GM21515 (cell line): Measurements from ENCODE around the gene CUL2.
A peak's percentile ranks its signal among the peaks of the same experiment; 100 is the strongest.
"Not testable (repeated sequence)": the region's sequence is repeated elsewhere in the genome, so short reads cannot be mapped to it uniquely, and the experiment has no call there.

Experiments
- ATAC-seq: cut with Tn5 transposase; IDR thresholded peaks from one replicate; pipeline ENCODE4 v1.9.1; 2021; ENCODE audit not compliant: unreplicated experiment

CUL2 gene

DNA sequence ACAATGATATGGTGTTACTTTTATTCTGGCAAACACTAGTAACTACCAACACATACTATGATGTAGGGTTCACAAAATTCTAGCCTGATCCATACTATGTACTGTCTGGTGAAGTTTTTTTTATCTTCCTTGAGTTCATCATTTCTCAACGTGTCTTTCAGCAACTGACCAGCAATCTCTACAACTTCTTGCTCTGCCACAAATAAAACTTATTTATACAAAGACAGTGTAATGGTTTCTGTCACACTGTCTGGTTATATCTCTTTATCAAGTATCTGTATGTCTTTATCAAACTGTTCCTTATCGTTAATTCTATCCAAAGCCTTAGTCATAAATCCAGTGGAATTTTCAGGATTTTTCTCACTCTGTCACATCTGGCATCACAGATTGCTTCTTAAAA, 69.7 kb downstream of the CUL2 start:
- no peak for ATAC-seq

DNA sequence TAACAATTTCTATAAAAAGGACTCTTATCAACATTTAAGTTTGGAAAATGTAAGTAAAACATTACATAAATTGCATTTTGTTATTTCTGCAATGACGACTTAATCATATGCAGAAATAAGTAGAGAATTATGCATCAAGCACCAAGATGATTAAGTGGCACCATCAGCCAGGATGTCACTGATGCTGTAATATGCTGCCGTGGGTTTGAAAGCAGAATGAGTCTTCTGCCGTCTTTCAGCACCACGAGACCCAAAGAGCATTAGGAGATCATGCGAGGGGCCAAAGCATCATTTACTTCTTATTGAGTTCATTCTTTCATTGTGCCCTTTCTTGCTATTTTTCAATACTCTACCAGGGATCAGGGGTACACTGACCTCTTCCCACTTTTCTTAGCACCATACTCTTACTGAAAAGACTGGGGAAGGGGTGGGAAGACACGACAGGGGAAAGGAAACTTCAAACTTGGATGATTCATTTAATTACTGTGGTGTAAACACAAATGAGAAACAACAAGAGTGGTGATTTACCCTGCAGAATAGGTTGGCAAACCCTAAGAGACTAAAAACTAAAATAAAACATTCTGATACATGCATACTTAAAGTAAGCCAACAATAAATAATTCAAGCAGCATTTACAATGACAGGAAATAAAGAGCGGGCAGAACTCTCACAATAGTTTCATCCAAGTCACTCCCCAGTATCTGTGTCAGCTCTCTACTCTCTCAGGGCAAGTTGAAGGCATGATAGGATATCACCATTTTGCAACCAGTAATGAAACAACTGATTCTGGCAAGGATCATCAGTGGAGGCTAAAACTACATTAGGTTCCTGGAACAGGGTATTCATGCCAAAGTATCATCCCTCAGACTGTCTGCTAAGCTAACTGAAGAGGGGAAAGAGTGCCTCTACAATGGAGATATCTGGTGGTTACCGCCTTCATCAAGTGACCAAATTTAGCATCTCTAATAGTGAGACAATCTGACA, 70.8 kb downstream of the CUL2 start:
- no peak for ATAC-seq

DNA sequence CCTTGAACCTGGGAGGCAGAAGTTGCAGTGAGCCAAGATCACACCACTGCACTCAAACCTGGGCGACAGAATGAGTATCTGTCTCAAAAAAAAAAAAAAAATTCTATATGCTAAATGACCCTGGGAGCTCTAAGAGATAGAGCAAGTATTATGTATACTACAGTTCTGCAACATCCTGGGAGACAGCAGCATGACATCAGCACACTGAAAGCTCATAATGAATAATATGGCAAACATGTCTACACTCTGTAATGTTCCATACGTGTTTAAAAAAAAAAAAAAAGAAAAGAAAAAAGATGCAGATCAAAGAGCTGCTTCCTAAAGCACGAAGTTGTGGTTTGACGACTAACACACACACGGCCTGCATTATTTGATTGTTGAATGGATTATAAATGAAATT, 72.5 kb downstream of the CUL2 start:
- ATAC-seq, result no peak

DNA sequence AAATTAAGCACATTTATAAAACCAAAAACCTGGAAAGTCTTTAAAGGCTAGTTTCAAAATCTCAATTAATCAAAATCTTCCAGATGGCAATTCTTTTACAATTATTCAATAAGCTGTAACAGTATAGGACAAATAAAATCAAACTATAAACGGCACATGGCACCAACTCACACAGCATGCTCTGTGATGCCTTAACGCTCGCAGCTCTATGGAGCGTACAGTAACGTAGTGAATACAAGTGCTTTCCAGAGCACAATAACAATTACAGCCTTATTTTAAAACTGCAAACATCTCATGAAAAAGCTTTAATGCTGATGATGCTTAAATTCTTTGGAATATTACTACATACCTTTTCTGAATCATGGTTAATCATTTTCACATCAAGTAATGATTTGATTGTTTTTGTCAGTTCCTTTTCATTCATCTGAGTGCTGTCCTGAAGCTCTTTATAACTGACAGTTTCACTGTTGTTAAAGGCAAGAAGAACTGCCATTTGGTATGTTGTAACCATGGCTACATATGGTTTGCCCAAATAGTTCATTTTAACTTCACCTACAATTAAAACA, 74.2 kb downstream of the CUL2 start:
- ATAC-seq, result no peak

DNA sequence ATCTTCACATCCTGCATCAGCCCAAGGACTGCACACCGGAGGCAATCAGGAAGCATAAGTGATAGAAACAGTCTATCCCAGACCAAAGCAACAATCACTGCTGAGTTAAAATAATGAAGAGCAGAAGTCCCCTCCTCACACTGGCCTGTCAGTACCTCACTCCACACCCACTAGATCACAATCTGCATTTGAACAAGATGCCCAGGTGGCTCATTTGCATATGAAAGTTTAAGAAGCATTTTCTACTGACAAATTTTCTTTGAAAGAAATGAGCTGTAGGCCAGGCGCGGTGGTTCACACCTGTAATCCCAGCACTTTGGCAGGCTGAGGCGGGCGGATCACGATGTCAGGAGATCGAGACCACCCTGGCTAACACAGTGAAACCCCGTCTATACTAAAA, 77.4 kb downstream of the CUL2 start:
- no peak for ATAC-seq

DNA sequence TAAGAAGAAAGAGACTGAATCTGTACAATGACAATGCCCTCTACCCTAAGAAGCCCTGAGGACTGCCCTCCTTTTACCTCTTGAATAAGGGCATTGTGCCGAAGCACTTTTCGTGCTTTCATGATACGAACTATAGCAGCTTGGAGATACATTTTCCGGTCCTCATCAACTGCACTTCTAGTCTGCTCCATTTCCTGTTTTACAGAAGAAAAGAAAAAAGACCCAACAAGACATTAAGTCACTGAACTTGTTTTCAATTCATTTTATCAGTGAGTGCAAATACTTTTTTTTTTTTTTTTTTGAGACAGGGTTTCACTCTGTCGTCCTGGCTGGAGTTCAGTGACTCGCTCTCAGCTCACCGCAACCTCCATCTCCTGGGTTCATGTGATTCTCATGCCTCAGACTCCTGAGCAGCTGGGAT, 78.4 kb downstream of the CUL2 start:
- ATAC-seq, result no peak

DNA sequence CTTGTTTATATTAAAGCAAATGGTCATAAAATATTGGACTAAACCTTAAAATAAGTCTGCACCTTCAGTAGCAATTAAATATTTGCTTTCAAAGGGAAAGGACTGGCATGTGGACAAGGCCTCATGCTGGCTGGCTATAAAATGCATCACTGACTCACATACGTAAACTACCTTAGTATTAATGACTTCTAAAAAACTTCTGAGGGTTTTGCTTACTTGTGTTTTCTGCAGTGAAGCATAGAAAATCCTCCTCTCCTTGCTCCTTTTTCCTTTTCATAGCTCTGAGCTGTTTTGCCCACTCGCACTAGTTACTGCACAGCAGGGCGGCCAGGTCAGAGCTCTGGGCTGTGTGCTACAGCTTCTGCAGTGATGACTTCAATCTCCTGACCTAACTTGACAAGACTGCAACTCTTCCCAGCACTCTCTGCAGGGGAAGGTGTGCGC, 82.3 kb downstream of the CUL2 start:
- ATAC-seq, result no peak

DNA sequence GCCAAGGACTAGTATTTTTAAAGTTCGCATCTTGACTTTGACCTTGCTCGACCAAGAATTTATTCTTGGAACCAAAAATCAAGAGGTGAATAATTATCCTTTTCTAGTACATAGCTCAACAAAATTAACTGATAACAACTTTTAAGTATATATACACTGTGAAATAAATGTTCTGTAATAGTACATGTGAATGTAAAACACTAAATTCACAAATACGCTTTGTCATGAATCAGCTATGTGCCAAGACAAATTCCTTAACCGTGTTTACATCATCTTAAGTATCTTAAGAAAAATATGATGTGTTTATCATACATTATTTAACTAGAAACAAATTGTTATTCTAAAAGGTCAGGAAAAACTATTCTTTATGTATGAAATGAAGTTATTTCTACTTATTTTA, 83.3 kb downstream of the CUL2 start:
- no peak for ATAC-seq

DNA sequence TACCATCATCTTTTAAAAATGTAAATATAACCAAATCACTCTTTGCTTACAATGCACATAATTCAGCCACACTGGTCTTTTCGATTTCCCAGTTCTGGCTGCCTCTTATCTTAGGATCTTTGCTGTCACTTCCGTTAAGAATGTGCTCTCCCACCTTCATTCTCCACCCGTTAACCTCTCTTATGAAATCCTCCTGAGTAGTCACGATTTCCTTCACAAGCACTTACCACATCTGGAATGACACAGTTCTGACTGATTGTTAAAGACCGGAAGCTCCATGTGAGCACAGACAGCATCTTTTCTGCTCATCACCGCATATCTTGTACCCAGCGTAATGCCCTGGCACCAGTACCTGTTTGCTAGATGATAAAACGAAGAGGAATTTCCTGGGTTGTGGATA, 84.3 kb downstream of the CUL2 start:
- no peak for ATAC-seq

DNA sequence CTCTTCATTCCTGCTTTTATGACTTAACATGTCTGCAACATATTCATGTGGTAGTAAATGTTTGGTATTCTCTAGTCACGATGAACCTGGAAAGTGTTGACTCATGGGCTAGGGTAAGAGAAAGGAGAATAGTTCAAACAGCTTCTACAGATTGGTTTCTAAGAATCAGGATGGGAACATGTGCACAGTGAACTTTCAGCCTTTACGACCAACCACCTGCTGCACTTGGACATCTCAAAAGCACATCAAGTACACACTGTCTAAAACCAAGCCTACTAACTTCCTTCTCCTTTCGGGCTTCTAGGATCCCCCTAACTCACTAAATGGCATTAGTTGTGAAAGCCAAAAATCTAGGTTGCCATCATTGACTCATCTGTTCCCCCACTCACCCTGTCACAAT, 85.5 kb downstream of the CUL2 start:
- ATAC-seq, result no peak

DNA sequence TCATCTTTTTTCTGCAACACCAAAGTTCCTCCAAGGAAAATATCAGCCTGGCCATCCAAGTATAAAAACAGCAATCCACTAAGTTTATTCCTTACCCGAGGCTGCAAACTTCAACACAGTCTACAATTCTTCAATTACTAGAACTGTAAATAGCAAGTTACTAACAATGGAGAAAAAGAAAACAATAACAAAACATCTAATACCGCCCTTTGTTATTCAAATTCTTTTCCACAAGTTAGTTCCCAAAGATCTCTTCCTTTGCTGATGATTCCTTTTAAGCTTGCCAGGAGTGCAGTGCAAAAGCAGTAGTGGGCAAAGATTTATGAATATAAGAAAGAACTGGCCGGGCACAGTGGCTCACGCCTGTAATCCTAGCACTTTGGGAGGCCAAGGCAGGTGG, 86.2 kb downstream of the CUL2 start:
- ATAC-seq, result no peak

DNA sequence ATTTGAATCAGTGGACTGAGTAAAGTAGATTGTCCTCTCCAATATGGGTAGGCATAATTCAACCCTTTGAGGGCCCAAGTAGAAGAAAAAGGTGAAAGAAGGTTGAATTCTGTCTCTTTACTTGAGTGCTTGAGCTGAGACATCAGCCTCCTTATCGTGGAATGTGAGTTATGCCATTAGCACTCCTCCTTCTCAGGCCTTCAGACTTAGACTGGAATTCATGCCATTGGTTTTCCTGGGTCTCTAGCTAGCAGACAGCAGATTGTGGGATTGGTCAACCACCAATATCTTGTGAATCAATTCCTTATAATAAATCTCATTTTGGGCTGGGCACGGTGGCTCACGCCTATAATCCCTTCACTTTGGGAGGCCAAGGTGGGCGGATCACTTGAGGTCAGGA, 89.2 kb downstream of the CUL2 start:
- ATAC-seq, result no peak

DNA sequence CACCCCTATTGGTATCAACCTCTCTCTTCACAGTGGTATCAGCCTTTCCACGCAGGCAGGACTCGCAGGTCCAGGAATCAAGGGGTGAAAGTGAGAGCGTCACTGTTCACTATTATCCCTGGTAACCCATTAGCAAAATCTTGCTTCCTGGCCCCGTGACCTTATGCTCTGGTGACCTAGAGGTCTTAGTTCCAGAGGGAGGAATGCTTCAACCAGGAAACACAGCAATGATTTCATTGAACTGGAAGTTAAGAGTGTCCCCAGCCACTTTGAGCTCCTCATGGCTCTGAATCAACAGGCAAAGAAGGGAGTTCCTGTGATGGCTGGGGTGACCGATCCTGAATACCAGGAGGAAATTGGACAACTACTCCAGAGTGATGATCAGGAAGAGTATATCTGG, 90.6 kb downstream of the CUL2 start:
- ATAC-seq, result no peak

DNA sequence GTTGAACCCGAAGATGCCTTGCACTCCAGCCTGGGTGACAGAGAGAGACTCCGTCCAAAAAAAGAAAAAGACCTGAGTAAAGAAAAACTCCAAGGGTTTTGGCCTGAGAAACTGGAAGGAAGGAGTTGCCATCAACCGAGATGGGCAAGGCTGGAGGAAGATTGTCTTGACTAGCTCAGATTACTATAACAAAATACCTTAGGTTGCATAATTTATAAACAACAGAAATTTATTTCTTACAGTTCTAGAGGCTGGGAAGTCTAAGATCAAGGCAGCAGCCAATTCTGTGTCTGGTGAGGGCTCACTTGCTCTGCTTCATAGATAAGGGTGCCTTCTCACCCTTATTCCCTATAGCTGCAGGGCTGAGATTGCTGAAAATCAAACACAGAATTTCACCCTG, 91.2 kb downstream of the CUL2 start:
- no peak for ATAC-seq

DNA sequence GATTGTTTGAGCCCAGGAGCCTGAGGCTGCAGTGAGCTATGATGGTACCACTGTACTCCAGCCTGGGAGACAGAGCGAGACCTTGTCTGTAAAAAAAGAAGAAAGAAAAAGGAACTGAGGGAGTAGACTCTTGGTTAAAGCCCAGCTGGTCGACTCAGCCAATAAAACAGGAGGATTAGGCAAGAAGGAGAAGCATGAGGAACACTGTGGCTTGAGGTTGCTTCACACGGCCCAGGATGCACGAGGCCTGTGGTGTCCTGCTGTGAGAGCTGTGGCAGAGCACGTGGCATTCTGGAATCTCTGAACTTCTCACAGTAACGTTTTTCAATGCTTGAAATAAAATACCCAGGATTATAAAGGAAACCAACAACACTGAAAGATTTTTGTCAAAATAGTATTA, 93.3 kb downstream of the CUL2 start:
- ATAC-seq, result no peak

DNA sequence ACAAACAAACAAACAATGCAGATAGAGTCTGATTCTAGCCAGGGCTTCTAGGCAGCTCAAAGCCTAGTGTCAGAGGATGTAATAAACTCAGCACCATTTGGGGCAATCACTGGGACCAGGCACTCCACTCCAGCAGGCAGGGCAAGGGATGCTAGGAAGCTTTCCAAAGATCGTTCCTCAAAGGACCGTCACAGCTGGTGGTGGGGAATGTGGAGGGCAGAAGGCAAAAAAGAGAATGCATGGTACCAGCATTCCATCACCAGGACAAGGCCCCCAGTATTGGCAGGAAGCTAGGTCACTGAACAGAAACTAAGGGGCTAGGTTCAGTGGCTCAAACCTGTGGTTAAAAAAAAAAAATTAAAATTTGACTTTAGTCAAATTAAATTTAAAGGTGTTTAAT, 94.2 kb downstream of the CUL2 start:
- ATAC-seq, result no peak

DNA sequence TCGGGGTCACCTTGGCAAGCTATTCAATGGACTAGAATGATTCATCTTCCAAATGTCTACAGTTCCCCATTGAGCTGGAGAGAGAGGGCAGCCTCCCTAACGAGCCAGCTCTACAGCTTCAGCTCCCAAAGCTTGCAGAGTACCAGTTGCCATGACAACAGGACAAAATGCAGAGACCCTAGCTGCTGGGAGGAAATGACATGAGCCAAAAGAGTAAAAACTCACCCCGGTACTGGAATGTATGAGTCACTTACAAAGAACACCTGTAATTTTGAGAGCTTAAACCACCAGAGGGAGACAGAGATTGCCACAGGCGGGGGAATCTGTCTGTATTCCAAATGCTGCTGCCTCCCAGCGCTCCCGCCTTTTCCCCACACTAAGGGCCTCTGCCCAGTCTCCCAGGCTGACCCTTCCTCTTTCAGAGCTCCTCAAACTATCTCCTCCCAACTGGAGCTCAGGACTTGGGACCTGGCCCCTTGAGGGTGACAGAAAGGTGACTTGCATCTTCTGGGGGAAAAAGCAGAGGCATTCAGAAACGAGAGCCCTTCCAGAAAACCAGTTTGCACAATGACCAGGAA, 95.5 kb downstream of the CUL2 start:
- peak; percentile 72 for ATAC-seq

DNA sequence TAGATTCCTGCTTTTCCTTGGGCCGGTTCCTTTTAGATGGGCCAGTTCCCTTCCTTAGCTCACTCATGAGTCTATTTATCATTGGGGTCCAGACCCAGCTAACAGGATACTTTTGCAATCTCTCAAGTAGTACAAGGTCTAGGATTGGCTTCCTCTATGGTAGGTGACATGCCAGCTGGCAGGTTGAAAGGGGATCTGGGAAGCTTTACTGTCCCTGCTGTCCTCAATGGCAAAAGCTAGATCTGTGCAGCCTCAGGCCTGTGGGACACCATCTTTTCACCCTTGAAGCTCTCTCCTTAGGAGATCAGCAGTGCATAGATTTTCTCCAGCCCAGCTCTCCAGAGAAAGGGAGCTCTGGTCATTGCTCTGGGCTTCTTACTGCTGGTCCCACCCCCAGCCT, 96.4 kb downstream of the CUL2 start:
- ATAC-seq, result no peak

DNA sequence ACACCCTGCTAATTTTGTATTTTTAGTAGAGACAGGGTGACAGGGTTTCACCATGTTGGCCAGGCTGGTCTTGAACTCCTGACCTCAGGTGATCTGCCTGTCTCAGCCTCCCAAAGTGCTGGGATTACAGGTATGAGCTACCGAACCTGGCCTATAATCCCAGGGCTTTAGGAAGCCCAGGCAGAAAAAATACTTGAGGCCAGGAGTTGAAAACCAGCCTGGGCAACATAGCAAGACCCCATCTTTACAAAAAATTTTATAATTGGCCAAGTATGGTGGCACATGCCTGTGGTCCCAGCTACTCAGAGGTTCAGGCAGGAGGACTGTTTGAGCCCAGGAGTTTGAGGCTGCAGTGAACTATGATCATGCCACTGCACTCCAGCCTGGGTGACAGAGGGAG, 99.0 kb downstream of the CUL2 start:
- not testable (repeated sequence) for ATAC-seq

DNA sequence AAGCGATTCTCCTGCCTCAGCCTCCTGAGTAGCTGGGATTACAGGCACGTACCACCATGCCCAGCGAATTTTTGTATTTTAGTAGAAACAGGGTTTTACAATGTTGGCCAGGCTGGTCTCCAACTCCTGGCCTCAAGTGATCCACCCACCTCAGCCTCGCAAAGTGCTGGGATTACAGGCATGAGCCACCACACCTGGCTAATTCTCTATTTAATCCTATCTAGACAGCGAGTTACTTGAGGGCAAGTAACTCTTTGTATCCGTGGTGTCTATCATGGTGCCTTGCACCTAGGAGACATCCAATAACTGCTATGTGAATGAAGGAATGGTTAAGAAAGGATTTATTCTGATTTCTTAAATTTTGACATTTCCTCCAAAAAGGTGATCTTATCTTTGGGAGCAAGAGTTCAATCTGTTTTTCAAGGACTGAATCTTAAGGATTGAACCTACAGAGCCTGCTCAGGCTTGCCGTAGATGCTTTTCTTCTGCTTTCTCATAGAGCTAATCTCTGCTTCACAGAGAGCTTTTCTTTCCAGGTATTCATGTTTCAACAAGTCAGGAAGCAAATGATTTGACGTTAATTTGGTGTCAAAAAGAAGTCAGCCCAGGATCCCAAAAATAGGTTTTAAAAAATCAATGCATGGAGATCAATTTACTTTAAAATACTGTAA, 101.6 kb downstream of the CUL2 start:
- ATAC-seq, result no peak

DNA sequence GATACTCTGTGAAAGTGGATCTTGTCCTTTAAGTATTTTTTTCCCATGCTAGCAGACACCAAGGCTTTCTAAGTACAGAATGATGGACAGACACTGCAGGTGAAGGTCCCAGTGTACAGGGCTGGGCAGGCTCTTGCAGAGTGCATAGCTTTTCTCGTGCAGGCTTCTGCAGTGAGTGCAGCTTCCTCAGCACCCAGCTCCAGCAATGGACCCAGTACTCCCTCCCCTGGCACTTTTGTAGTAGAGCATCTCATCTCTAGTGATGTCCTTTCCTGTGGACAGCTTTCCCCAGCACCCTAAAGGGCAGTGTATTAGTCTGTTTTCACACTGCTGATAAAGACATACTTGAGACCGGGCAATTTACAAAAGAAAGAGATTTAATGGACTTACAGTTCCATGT, 104.3 kb downstream of the CUL2 start:
- no peak for ATAC-seq

DNA sequence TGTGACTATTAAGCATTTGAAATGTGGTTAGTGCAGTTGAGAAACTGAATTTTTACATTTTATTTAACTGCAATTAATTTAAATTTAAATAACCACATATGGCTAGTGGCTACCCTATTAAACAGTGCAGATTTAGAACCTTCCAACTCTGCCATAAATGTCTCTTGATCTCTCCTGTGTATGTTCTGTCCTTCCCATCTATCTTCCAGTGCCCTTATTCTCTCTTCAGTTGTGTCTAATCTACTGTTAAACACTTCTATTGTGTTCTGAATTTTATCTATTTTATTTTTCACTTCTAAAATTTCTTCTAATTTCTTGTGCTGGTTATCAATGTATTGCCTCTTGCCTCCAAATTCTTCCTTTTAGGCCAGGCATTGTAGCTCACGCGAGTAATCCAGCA, 105.0 kb downstream of the CUL2 start:
- ATAC-seq, result no peak
